HPDE6-E6E7 (cell line): Measurements from ENCODE around the gene ZBTB7B.

Experiments used
- DNase-seq: peaks from one replicate; pipeline ENCODE4 v3.0.0; 2011; ENCODE audit warnings: missing footprints; ENCODE audit errors: extremely low spot score

The ZBTB7B gene

DNA sequence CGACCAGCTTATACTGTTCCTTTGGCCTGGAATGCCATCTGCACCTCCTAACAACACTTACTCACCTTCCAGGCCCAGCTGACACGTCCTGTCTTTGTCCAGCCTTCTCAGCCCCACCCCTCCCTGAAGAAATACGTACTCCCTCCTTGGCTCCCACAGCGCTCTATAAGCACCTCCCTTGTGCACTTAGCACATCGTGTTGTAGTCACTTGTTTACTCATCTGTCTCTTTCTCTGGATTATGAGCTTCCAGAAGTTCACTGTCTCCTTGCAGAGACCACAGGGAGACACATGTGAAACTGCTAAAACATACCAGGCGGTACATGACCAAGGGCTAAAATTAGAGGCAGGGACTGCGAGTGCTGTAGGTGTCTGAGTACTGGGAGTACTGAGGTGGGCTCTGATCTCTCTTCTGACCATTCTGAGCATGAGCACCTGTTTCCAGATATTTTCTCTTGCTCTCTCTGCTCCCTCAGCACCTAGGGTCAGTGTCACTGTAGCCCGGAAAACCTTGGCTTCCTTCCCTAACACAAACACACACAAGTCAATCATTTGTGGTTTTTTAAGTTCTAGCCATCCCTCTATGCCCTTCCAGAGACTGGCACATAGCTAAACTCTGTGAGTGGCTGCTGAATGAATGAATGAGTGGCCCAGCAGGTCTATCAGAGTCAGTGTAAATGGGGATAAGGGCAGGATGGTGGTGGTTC, 36.2 kb downstream of the ZBTB7B start:
- DNase-seq = peak; percentile 82

GRCh38 chr1:155039308-155039669, 36.7 kb downstream of the ZBTB7B start:
- DNase-seq = no peak

GRCh38 chr1:155040358-155041093, 37.9 kb downstream of the ZBTB7B start:
- no peak for DNase-seq

GRCh38 chr1:155042789-155043188, 40.2 kb downstream of the ZBTB7B start:
- no peak for DNase-seq

- DNase-seq = no peak
These were observed 40.7 kb downstream of the ZBTB7B start for GRCh38 chr1:155043301-155043702.

DNA sequence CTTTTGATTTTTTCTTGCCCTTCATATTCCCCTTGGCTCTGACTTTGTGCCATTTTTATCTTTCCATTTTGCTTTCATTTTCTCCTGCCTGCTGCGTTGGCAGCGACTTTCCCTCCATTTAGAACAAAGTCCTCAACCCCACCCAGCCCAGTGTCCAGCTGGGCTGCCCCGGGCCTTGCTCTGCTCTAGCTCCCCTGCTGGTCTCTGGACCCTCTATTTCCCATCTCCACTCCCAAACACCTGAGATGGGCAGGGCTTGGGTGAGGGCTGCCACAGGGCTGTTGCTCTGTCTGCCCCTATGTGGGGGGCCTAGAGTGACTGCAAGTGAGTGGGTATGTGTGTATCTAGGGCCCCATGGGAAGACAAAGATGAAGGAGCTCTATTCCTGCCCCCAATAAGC, 41.2 kb downstream of the ZBTB7B start:
- DNase-seq = no peak

GRCh38 chr1:155044365-155044764, 41.8 kb downstream of the ZBTB7B start:
- DNase-seq = no peak

- DNase-seq = peak; percentile 70
These were observed 42.4 kb downstream of the ZBTB7B start for GRCh38 chr1:155044812-155045657.

- no peak for DNase-seq
These were observed 46.1 kb downstream of the ZBTB7B start for GRCh38 chr1:155048449-155049334.

DNA sequence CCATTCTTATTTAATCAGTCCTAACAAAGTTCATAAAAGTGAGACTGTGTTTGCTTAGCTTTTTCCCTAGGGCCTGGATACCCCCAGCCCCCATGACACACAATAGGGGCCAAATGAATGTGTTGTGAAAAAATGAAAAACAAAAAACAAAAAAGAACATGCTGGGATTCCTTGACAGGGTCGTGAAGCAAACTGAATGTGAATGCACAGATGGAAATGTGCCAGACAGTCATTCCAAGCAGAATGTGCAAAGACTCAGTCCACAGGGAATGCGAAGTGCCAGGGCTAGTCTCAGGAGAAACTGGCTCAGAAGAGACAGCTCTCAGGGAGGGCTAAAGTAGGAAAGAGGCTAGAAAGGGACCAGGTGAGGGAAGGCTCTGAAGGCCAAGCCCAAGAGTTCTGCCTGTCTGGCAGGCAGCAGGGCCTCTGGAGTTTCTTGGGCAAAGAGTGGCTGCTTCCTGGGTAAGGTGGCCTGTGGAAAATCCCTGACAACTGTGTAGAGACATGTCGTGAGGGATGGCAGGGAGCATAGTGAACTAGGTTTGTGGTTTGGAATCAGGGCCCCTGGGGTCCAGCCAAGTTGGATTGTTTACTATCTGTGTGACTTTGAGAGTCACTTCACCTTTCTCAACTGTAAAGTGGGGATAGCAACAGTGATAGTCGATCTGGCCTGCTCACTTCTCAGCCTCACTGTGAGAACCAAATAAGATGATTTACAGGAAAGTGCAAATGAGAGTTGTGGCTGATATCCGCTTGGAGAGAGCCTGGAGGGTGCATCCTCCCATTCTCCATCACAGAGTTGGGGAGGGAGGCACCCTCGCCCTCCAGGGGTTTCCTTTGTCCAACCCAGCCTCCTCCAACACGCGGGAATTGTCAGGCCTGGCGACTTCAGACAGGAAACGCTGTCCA, 47.3 kb downstream of the ZBTB7B start:
- DNase-seq = no peak

GRCh38 chr1:155050560-155051341, 48.1 kb downstream of the ZBTB7B start, which contains the start of gene ADAM15:
Gene ADAM15, plus strand, starts transcription at chr1:155051316. Its CDS starts 71 bp downstream, at chr1:155051387.
- DNase-seq = peak; percentile 79

GRCh38 chr1:155051342-155051776, 48.8 kb downstream of the ZBTB7B start:
- DNase-seq = no peak

GRCh38 chr1:155051777-155052398, 49.3 kb downstream of the ZBTB7B start:
- DNase-seq = peak; percentile 49

GRCh38 chr1:155052439-155053395, 50.1 kb downstream of the ZBTB7B start:
- DNase-seq = peak; percentile 72

GRCh38 chr1:155053531-155054105, 51.0 kb downstream of the ZBTB7B start:
- DNase-seq = no peak

DNA sequence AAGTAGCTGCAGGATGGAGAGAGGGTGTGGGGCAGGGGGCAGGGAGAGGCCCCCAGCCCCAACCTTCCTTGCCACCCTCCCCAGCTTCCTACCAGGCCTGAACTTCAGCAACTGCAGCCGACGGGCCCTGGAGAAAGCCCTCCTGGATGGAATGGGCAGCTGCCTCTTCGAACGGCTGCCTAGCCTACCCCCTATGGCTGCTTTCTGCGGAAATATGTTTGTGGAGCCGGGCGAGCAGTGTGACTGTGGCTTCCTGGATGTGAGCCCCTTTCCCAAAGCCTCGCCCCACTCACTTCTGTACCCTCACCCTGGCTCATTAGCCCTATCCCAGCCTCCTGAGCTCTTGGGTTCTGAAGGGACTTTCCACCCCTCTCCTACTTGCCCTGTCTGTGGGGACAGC, 54.5 kb downstream of the ZBTB7B start:
- no peak for DNase-seq

DNA sequence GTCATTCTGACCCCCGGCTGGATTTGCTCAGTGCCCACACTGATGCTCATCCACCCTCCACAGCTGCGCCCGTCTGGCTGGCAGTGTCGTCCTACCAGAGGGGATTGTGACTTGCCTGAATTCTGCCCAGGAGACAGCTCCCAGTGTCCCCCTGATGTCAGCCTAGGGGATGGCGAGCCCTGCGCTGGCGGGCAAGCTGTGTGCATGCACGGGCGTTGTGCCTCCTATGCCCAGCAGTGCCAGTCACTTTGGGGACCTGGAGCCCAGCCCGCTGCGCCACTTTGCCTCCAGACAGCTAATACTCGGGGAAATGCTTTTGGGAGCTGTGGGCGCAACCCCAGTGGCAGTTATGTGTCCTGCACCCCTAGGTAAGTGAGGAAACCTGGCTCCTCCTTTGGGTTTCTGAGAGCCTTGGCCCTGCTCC, 55.2 kb downstream of the ZBTB7B start:
- DNase-seq = no peak
